PFSK-1 (cell line): ENCODE measurements around the gene KLC4.

ENCODE experiments used
- POLR2AphosphoS5 ChIP-seq: IDR thresholded peaks from 2 replicates; pipeline ENCODE4 v1.6.1; 2012; ENCODE audit warnings: low read depth, mild to moderate bottlenecking, control low read depth, low read length, moderate library complexity
- SIN3A ChIP-seq: IDR thresholded peaks from 2 replicates; pipeline ENCODE4 v1.6.1; 2012; ENCODE audit warnings: mild to moderate bottlenecking, low read length, moderate library complexity, borderline replicate concordance; ENCODE audit not compliant: insufficient read depth
- TF ChIP-seq, protein P1 (sequence below), 2 experiments: IDR thresholded peaks; 2 replicates each; pipeline versions ENCODE4 v1.6.1 to v1.8.0; 2011 to 2012; ENCODE audit warnings: low read depth in 2 of 2, low read length in 2 of 2, control low read depth in 1 of 2, inconsistent platforms in 1 of 2, mild to moderate bottlenecking in 1 of 2, moderate library complexity in 1 of 2; ENCODE audit not compliant: insufficient read depth in 1 of 2

DNA sequence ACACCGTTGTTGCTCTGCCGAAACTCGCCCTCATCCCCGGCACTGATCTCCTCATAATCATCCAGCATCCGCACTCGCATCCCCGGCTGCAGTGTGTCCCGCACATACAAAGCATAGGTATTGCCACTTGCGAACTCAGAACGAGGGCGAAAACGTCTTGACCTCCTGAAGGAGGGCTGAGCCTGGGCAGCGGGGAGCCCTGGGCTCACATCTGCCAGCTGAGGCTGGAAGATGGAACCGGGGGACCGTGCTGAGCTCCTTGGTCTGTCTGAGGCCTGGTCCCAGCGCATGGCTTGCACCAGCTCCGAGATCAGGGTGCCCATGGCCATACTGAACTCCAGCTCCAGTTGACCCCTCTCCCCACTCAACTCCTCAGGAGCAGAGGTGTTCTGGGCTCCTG is 8.4 kb upstream of the KLC4 start:
- TF ChIP-seq POLR2AphosphoS5 (no peak), SIN3A (no peak)
- TF ChIP-seq, protein P1, sequence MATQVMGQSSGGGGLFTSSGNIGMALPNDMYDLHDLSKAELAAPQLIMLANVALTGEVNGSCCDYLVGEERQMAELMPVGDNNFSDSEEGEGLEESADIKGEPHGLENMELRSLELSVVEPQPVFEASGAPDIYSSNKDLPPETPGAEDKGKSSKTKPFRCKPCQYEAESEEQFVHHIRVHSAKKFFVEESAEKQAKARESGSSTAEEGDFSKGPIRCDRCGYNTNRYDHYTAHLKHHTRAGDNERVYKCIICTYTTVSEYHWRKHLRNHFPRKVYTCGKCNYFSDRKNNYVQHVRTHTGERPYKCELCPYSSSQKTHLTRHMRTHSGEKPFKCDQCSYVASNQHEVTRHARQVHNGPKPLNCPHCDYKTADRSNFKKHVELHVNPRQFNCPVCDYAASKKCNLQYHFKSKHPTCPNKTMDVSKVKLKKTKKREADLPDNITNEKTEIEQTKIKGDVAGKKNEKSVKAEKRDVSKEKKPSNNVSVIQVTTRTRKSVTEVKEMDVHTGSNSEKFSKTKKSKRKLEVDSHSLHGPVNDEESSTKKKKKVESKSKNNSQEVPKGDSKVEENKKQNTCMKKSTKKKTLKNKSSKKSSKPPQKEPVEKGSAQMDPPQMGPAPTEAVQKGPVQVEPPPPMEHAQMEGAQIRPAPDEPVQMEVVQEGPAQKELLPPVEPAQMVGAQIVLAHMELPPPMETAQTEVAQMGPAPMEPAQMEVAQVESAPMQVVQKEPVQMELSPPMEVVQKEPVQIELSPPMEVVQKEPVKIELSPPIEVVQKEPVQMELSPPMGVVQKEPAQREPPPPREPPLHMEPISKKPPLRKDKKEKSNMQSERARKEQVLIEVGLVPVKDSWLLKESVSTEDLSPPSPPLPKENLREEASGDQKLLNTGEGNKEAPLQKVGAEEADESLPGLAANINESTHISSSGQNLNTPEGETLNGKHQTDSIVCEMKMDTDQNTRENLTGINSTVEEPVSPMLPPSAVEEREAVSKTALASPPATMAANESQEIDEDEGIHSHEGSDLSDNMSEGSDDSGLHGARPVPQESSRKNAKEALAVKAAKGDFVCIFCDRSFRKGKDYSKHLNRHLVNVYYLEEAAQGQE (IDR thresholded peaks at IDR 0.05; ENCODE audit: insufficient read depth in 1 of 2, low read depth in 2 of 2, low read length in 2 of 2) = no peak
